ENCODE measurements around the gene NSUN5. TPM values are rescaled to one million over a fixed set of nuclear protein-coding genes. Genes with fewer than 3 reads are reported as not detected.
"Not testable (repeated sequence)": the region's sequence is repeated elsewhere in the genome, so short reads cannot be mapped to it uniquely, and the experiment has no call there.

NSUN5 gene
- total RNA-seq, 1 experiment from 2014 or later = 51.6 TPM

- peak; percentile 39; the same call in 1 of the 2 replicates for TF ChIP-seq CTCF (conservative IDR thresholded peaks at IDR 0.05)
- intact Hi-C loops (cut with micrococcal nuclease; ENCODE audit: unreplicated experiment) = loop anchor here (5.0 kb wide), 1 partner anchor 128 kb away; no protein-coding TSS in a partner anchor
- H3K9me3 ChIP-seq (ENCODE audit: insufficient read depth, low read depth); H4K20me1 ChIP-seq (ENCODE audit: insufficient read depth); H3K27ac ChIP-seq; H3K79me2 ChIP-seq (ENCODE audit: low read depth); H3F3A ChIP-seq (ENCODE audit: insufficient read depth, low read depth); H3K27me3 ChIP-seq (ENCODE audit: insufficient read depth, low read depth); H3K36me3 ChIP-seq (ENCODE audit: low read depth); H2AFZ ChIP-seq; H3K4me3 ChIP-seq; H3K9me2 ChIP-seq (ENCODE audit: insufficient read depth); H3K4me2 ChIP-seq; H3K4me1 ChIP-seq (replicated peaks; ENCODE audit: insufficient read depth); BruUV-seq (replicated peaks): not testable (repeated sequence)
- ChIA-PET POLR2A (ENCODE audit: unreplicated experiment) (interaction anchor here (0.9 kb wide), 1 partner anchor 414 kb away, joined by 3 read pairs; the partner anchor contains the start of gene ABHD11), CTCF (interaction anchor here (0.6 kb wide), 1 partner anchor 630 kb away, joined by 6 read pairs; no protein-coding TSS in a partner anchor)
- peak in 1 of 2 experiments; percentile 54 for DNase-seq
Observed at GRCh38 chr7:73324081-73324845, 15.6 kb upstream of the NSUN5 start.

GRCh38 chr7:73323434-73324080 is 14.9 kb upstream of the NSUN5 start:
- not testable (repeated sequence) for H3K36me3 ChIP-seq (ENCODE audit: low read depth); H3K9me3 ChIP-seq (ENCODE audit: insufficient read depth, low read depth); H3F3A ChIP-seq (ENCODE audit: insufficient read depth, low read depth); H3K27ac ChIP-seq; H3K27me3 ChIP-seq (ENCODE audit: insufficient read depth, low read depth); H4K20me1 ChIP-seq (ENCODE audit: insufficient read depth); DNase-seq; H3K9me2 ChIP-seq (ENCODE audit: insufficient read depth); BruUV-seq (replicated peaks); H3K4me2 ChIP-seq; H3K79me2 ChIP-seq (ENCODE audit: low read depth); H3K4me1 ChIP-seq (replicated peaks; ENCODE audit: insufficient read depth); H3K4me3 ChIP-seq; H2AFZ ChIP-seq
- intact Hi-C loops (cut with micrococcal nuclease; ENCODE audit: unreplicated experiment) = loop anchor here (5.0 kb wide), 1 partner anchor 129 kb away; no protein-coding TSS in a partner anchor
- CTCF ChIA-PET = interaction anchor here (0.6 kb wide), 1 partner anchor 630 kb away, joined by 6 read pairs; no protein-coding TSS in a partner anchor
- POLR2A ChIA-PET (ENCODE audit: unreplicated experiment) = interaction anchor here (0.9 kb wide), 1 partner anchor 415 kb away, joined by 3 read pairs; the partner anchor contains the start of gene ABHD11

GRCh38 chr7:73320009-73320408 is 11.4 kb upstream of the NSUN5 start:
- H3K27me3 ChIP-seq (ENCODE audit: insufficient read depth, low read depth); H4K20me1 ChIP-seq (ENCODE audit: insufficient read depth); H3K27ac ChIP-seq; H3F3A ChIP-seq (ENCODE audit: insufficient read depth, low read depth); DNase-seq; POLR2A ChIA-PET (ENCODE audit: unreplicated experiment); H3K4me1 ChIP-seq (replicated peaks; ENCODE audit: insufficient read depth); H3K4me3 ChIP-seq; H3K79me2 ChIP-seq (ENCODE audit: low read depth); H3K9me3 ChIP-seq (ENCODE audit: insufficient read depth, low read depth); H2AFZ ChIP-seq; BruUV-seq (replicated peaks); H3K4me2 ChIP-seq; H3K9me2 ChIP-seq (ENCODE audit: insufficient read depth); H3K36me3 ChIP-seq (ENCODE audit: low read depth); CTCF ChIA-PET: not testable (repeated sequence)
- intact Hi-C loops (cut with micrococcal nuclease; ENCODE audit: unreplicated experiment) = loop anchor here (5.0 kb wide), 1 partner anchor 132 kb away; no protein-coding TSS in a partner anchor

GRCh38 chr7:73319541-73319940 is 10.9 kb upstream of the NSUN5 start:
- H2AFZ ChIP-seq; H3K79me2 ChIP-seq (ENCODE audit: low read depth); POLR2A ChIA-PET (ENCODE audit: unreplicated experiment); CTCF ChIA-PET; H3K9me3 ChIP-seq (ENCODE audit: insufficient read depth, low read depth); H3K27me3 ChIP-seq (ENCODE audit: insufficient read depth, low read depth); H3K4me2 ChIP-seq; H4K20me1 ChIP-seq (ENCODE audit: insufficient read depth); H3K36me3 ChIP-seq (ENCODE audit: low read depth); H3K9me2 ChIP-seq (ENCODE audit: insufficient read depth); H3K4me3 ChIP-seq; intact Hi-C loops (cut with micrococcal nuclease; ENCODE audit: unreplicated experiment); H3K4me1 ChIP-seq (replicated peaks; ENCODE audit: insufficient read depth); H3K27ac ChIP-seq; DNase-seq; H3F3A ChIP-seq (ENCODE audit: insufficient read depth, low read depth); BruUV-seq (replicated peaks): not testable (repeated sequence)

- H3K36me3 ChIP-seq (ENCODE audit: low read depth); H3K9me3 ChIP-seq (ENCODE audit: insufficient read depth, low read depth); H3K27ac ChIP-seq; H3K9me2 ChIP-seq (ENCODE audit: insufficient read depth); H3F3A ChIP-seq (ENCODE audit: insufficient read depth, low read depth); H3K4me3 ChIP-seq; H2AFZ ChIP-seq; intact Hi-C loops (cut with micrococcal nuclease; ENCODE audit: unreplicated experiment); H3K4me1 ChIP-seq (replicated peaks; ENCODE audit: insufficient read depth); H3K27me3 ChIP-seq (ENCODE audit: insufficient read depth, low read depth); H4K20me1 ChIP-seq (ENCODE audit: insufficient read depth); CTCF ChIA-PET; DNase-seq; BruUV-seq (replicated peaks); H3K4me2 ChIP-seq; H3K79me2 ChIP-seq (ENCODE audit: low read depth); POLR2A ChIA-PET (ENCODE audit: unreplicated experiment): not testable (repeated sequence)
Observed at GRCh38 chr7:73318656-73319204, 10.1 kb upstream of the NSUN5 start.
